H1 (cell line): Measurements from ENCODE around the gene PROK1.

Experiments
- CHD2 ChIP-seq: IDR thresholded peaks from 2 replicates; pipeline ENCODE4 v1.6.1; 2012; ENCODE audit warnings: low read length, improper control_type of control experiment
- EZH2 ChIP-seq: fragments of 200-600 bp; sonication (generic); IDR thresholded peaks from 2 replicates; pipeline ENCODE4 v1.7.1; 2012; ENCODE audit warnings: low read depth, mild to moderate bottlenecking, moderate library complexity, low read length, inconsistent platforms; ENCODE audit not compliant: severe bottlenecking
- HDAC2 ChIP-seq, 2 experiments: fragments of 300-600 bp in 1 of 2; sonication (generic) in 1 of 2; IDR thresholded peaks; 2 replicates each; pipeline ENCODE4 v1.6.1; 2011 to 2012; ENCODE audit warnings: low read depth in 2 of 2, low read length in 2 of 2, mild to moderate bottlenecking in 2 of 2, moderate library complexity in 2 of 2, borderline replicate concordance in 1 of 2, inconsistent platforms in 1 of 2
- MAFK ChIP-seq: IDR thresholded peaks from 2 replicates; pipeline ENCODE4 v1.6.1; 2012; ENCODE audit warnings: low read depth, mild to moderate bottlenecking, improper control_type of control experiment, low read length
- POLR2A ChIP-seq, 2 experiments: IDR thresholded peaks; 1 replicate in 1 of 2; 2 replicates in 1 of 2; pipeline ENCODE4 v1.6.1; 2011; ENCODE audit warnings: low read depth in 2 of 2, low read length in 2 of 2, mild to moderate bottlenecking in 2 of 2; ENCODE audit errors: control extremely low read depth in 1 of 2
- POLR2AphosphoS5 ChIP-seq: IDR thresholded peaks from 2 replicates; pipeline ENCODE4 v1.6.1; 2011; ENCODE audit warnings: low read depth, low read length
- TBP ChIP-seq: IDR thresholded peaks from 2 replicates; pipeline ENCODE4 v1.6.1; 2011; ENCODE audit warnings: low read depth, low read length, improper control_type of control experiment

DNA sequence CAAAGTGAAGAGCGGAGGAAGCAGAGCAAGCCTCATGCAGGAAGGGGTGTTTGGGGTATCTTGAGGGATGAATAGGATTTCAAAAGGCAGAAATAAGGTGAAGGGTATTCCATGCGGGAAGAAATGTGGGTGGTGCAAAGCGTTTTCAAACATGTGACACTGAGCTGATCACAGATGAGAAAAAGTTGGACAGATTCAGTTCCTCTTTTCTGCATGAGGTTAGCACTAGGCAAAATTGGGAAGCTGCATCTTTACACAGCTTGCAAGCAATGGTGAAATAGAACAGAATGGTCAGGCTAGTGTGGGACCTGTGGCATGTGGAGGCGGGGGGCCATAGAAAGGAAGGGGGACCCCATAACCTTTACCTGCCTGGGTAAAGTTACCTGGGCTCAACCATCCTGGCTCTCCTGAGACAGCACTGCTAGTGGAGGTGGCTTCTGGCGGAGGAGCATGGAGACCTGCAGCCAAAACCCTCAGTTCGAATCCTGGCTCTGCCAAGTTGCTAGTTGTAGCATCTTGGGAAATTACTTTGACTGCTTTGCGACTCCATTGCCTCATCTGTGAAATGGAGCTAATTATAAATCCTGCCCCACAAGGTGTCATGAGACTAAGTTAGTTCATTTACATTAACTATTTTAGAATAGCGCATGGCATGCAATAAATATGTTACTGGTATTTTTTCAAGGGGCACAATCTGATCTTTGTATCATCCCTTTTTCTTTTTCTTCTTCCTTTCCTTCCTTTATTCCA is 51.6 kb downstream of the PROK1 start:
- no peak for TF ChIP-seq POLR2A (IDR thresholded peaks at IDR 0.05; ENCODE audit: control extremely low read depth in 1 of 2, low read depth in 2 of 2, low read length in 2 of 2)
- TF ChIP-seq HDAC2 (IDR thresholded peaks at IDR 0.05; ENCODE audit: borderline replicate concordance in 1 of 2, low read depth in 2 of 2, low read length in 2 of 2): no peak
- TF ChIP-seq POLR2AphosphoS5: no peak
- no peak for TF ChIP-seq TBP
- TF ChIP-seq CHD2: no peak
- TF ChIP-seq MAFK: no peak
- TF ChIP-seq EZH2: no peak
